Fibroblast of skin of right quadriceps (primary cell): ENCODE data around the gene TRIM47.

ENCODE experiments used
- DNase-seq: peaks from one replicate; pipeline ENCODE4 v3.0.0-alpha.2; 2013

TRIM47 gene

DNA sequence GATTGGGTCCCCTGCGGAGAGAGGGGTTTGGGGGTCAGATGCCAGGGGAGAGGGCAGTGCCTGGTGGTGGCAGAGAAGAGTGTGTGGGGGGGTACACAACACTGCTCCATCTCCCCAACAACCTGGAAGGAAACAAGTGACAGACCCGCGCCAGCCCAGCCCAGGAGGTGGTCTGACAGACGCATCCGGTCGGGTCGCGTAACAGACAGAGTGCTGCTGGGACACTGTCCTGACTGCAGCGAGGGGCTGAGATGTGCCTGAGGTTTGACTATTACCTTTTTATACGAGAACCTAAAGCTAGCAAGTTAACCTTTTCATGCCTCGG is 50.3 kb downstream of the TRIM47 start:
- no peak for DNase-seq

GRCh38 chr17:75827308-75828075 is 50.9 kb downstream of the TRIM47 start:
- peak; percentile 63 for DNase-seq

DNA sequence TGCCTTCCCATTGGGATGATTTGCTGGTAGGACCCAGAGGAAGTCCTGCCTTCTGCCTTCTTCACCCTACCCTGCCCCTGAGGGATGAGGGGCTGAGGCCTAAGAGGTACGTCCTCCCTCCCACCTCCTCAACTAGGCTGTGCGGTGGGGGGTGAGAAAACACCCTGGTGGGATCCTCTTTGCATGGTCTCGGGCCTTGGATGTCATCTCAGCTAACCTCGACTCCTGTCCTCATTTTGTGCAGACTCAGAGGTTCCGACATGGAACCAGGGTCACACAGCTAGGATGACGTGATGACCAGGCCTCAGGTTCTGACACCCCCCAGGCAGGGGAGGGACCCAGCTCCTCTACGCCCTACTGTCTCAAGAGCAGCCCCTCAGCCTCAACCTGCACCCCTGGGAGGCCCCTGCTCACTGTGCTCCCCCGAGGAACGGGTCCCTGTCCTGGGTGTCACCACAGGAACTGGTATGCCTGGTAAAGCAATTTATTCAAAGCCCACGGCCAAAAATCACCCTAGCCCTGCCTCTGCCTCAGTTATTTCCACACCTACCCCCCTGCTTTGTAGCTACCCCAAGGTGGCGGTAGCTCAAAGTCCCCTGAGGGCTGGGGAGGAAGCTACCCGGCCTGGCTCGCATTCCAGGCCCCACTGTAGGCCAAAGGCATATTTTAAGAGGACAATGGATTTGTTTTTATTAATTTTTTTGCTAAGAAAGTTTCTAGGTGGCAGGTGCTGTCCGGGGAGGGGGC is 51.6 kb downstream of the TRIM47 start:
- no peak for DNase-seq

DNA sequence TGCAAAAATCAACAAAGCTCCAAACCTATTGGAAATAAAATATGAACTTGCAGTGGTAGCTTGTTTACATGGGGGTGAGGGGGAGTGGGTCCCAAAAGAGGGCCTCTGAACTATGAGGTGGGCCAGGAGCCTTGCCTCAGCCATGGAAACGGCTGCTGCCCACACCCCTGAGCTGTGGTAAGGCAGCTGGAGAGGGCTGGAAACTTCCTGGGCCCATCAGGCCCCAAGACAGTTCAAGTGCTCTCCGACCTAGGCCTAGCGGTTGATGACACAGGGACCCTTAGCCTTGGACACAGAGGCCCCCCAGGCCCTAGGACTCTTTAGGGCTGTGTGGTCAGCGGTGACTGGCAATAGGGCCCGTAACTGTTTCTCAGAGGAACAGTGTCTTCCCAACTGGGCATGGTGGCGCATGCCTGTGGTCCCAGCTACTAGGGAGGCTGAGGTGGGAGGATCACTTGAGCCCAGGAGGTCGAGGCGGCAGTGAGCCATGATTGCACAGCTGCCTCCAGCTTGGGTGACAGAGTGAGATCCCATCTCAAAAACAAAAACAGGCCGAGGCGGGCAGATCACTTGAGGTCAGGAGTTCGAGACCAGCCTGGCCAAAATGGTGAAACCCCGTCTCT is 52.5 kb downstream of the TRIM47 start:
- no peak for DNase-seq

GRCh38 chr17:75825149-75825552 is 53.2 kb downstream of the TRIM47 start:
- no peak for DNase-seq

- DNase-seq: no peak
These were observed 53.7 kb downstream of the TRIM47 start for GRCh38 chr17:75824666-75825065.
